HepG2 (cell line): ENCODE data around the gene KDM2B. TPM values are rescaled to one million over a fixed set of nuclear protein-coding genes. Genes with fewer than 3 reads are reported as not detected.
A peak's percentile ranks its signal among the peaks of the same experiment; 100 is the strongest.

Source experiments
- GABPB1 ChIP-seq: IDR thresholded peaks from 2 replicates; pipeline ENCODE4 v1.6.1; 2016; ENCODE audit warnings: mild to moderate bottlenecking, missing genetic modification reagents, moderate library complexity, missing compliant biosample characterization
- HNRNPK ChIP-seq: fragments of 200-400 bp; formaldehyde crosslinking; IDR thresholded peaks from 2 replicates; pipeline ENCODE4 v1.6.1; 2018; ENCODE audit warnings: low read length, low read depth, moderate library complexity, mild to moderate bottlenecking; ENCODE audit not compliant: poor library complexity, severe bottlenecking
- KDM5B ChIP-seq: sonication (generic); formaldehyde crosslinking; IDR thresholded peaks from 2 replicates; pipeline ENCODE4 v1.4.0; 2020; ENCODE audit warnings: missing genetic modification reagents, mild to moderate bottlenecking, borderline replicate concordance
- SRF ChIP-seq: IDR thresholded peaks from 2 replicates; pipeline ENCODE4 v1.6.1; 2011; ENCODE audit warnings: mild to moderate bottlenecking, low read depth, low read length, moderate library complexity
- ZBTB3 ChIP-seq: sonication (generic); formaldehyde crosslinking; IDR thresholded peaks from 2 replicates; pipeline ENCODE4 v1.4.0; 2020; ENCODE audit warnings: low read depth, mild to moderate bottlenecking, moderate library complexity, missing genetic modification reagents, borderline replicate concordance
- ZFX ChIP-seq: sonication (generic); formaldehyde crosslinking; IDR thresholded peaks from 2 replicates; pipeline ENCODE4 v1.4.0; 2020; ENCODE audit warnings: mild to moderate bottlenecking, low read depth, missing genetic modification reagents, moderate library complexity
- ZNF496 ChIP-seq: sonication (generic); formaldehyde crosslinking; IDR thresholded peaks from 2 replicates; pipeline ENCODE4 v1.8.1; 2023; ENCODE audit warnings: mild to moderate bottlenecking, moderate library complexity, missing genetic modification reagents; ENCODE audit not compliant: insufficient replicate concordance
- ZNF562 ChIP-seq: sonication (generic); formaldehyde crosslinking; IDR thresholded peaks from 2 replicates; pipeline ENCODE4 v1.8.0; 2022; ENCODE audit warnings: missing genetic modification reagents, borderline replicate concordance
- polyA plus RNA-seq, 8 experiments: library from polyadenylated mRNA; depleted of rRNA in 3 of 8; stranded (reverse) in 7 of 8; unstranded in 1 of 8; fragments of >200 nt; fragmentation: Illumina TruSeq in 4 of 8; extraction: Trizol in 4 of 8; gene quantifications; 2 replicates each; pipeline versions ENCODE4 v1.2.1 to v1.2.3, GENCODE V29; 2011 to 2016; ENCODE audit warnings: low read depth in 4 of 8, missing spikeins in 1 of 8, mixed read lengths in 1 of 8; ENCODE audit not compliant: insufficient read depth in 1 of 8
- total RNA-seq, 5 experiments: library from RNA; depleted of rRNA; stranded (reverse); fragments of >200 nt; fragmentation: Illumina TruSeq; extraction: Trizol; gene quantifications; 2 replicates each; pipeline ENCODE4 v1.2.3, GENCODE V29; 2016; ENCODE audit warnings: low read depth in 1 of 5
- TF ChIP-seq, protein P1 (sequence below): sonication (generic); formaldehyde crosslinking; IDR thresholded peaks from 2 replicates; pipeline ENCODE4 v1.5.1; 2020; ENCODE audit warnings: mild to moderate bottlenecking, missing genetic modification reagents, moderate library complexity
- TF ChIP-seq, protein P2 (sequence below): sonication (generic); formaldehyde crosslinking; IDR thresholded peaks from 2 replicates; pipeline ENCODE4 v1.4.0; 2020; ENCODE audit warnings: mild to moderate bottlenecking, missing genetic modification reagents

KDM2B gene
- total and polyA plus RNA-seq, 2 of the 13 experiments (the other 11 are each of a cell fraction or from before 2014, with no cell fraction given) = 17.5 to 26.1 TPM

DNA sequence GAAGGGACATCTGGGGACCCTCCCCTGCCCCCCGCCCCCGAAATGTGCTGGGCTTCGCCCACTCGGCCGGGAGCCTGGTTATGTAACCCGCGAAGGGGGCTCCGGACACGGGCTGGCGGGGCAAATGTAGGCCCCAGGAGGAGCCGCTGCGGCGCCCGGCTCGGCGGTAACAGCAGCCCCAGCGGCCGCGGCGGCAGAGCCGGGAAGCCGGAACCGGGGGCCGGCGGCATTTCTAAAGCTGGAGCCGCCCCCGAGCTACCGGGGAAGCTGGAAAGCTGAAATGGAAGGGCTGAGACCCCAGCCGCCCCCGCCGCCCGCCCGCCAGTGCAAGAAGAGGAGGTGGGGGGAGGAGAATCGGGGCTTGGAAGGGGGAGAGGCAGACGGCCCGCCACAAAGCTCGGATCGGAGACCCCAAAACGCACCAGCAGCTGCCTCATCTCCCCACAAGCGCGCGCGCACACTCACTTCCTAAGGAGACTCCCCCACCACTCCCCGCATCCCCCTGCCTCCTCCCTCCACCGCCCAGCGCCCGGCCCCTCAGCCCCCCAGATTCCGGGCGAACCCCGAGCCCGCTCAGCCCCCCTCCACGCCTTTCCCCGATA is 1.5 kb downstream of the KDM2B start (continued):
- TF ChIP-seq, protein P1, sequence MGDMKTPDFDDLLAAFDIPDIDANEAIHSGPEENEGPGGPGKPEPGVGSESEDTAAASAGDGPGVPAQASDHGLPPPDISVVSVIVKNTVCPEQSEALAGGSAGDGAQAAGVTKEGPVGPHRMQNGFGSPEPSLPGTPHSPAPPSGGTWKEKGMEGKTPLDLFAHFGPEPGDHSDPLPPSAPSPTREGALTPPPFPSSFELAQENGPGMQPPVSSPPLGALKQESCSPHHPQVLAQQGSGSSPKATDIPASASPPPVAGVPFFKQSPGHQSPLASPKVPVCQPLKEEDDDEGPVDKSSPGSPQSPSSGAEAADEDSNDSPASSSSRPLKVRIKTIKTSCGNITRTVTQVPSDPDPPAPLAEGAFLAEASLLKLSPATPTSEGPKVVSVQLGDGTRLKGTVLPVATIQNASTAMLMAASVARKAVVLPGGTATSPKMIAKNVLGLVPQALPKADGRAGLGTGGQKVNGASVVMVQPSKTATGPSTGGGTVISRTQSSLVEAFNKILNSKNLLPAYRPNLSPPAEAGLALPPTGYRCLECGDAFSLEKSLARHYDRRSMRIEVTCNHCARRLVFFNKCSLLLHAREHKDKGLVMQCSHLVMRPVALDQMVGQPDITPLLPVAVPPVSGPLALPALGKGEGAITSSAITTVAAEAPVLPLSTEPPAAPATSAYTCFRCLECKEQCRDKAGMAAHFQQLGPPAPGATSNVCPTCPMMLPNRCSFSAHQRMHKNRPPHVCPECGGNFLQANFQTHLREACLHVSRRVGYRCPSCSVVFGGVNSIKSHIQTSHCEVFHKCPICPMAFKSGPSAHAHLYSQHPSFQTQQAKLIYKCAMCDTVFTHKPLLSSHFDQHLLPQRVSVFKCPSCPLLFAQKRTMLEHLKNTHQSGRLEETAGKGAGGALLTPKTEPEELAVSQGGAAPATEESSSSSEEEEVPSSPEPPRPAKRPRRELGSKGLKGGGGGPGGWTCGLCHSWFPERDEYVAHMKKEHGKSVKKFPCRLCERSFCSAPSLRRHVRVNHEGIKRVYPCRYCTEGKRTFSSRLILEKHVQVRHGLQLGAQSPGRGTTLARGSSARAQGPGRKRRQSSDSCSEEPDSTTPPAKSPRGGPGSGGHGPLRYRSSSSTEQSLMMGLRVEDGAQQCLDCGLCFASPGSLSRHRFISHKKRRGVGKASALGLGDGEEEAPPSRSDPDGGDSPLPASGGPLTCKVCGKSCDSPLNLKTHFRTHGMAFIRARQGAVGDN (CRISPR knock-in tag) = peak; percentile 30; the same call in 1 of the 2 replicates
- TF ChIP-seq HNRNPK (peak; percentile 36), GABPB1 (CRISPR knock-in tag) (0 out of 2 replicates have a peak, but pooled peaks have one; percentile 6), ZFX (CRISPR knock-in tag) (peak; percentile 36; the same call in 1 of the 2 replicates), KDM5B (CRISPR knock-in tag) (peak; percentile 22; the same call in 1 of the 2 replicates), ZBTB3 (CRISPR knock-in tag) (no peak), ZNF496 (CRISPR knock-in tag) (no peak), ZNF562 (no peak), SRF (no peak)
- TF ChIP-seq, protein P2, sequence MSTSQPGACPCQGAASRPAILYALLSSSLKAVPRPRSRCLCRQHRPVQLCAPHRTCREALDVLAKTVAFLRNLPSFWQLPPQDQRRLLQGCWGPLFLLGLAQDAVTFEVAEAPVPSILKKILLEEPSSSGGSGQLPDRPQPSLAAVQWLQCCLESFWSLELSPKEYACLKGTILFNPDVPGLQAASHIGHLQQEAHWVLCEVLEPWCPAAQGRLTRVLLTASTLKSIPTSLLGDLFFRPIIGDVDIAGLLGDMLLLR (CRISPR knock-in tag) = no peak
